Measurements from ENCODE around the gene SDK1.

SDK1 gene

DNA sequence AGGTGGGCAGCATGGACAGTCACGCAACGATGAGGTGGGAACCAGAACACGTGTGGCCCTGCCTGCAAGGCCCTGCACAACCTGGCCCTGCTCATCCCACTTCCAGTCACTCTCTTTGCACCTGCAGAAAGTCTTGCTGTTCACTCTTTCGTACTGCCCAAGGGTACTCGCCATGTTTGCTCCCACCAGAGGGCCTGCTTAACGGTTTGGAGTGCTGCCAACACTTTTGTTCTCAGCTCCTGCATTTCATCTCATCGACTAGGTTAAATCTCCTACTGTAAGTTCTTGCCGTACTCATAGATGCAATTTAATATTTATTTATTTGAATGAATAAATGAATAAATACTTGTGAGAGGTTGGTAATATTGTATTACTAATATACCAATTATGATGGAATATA, 315.3 kb downstream of the SDK1 start:
- no peak for DNase-seq (ENCODE audit: low read depth)
- TF ChIP-seq, protein P1, sequence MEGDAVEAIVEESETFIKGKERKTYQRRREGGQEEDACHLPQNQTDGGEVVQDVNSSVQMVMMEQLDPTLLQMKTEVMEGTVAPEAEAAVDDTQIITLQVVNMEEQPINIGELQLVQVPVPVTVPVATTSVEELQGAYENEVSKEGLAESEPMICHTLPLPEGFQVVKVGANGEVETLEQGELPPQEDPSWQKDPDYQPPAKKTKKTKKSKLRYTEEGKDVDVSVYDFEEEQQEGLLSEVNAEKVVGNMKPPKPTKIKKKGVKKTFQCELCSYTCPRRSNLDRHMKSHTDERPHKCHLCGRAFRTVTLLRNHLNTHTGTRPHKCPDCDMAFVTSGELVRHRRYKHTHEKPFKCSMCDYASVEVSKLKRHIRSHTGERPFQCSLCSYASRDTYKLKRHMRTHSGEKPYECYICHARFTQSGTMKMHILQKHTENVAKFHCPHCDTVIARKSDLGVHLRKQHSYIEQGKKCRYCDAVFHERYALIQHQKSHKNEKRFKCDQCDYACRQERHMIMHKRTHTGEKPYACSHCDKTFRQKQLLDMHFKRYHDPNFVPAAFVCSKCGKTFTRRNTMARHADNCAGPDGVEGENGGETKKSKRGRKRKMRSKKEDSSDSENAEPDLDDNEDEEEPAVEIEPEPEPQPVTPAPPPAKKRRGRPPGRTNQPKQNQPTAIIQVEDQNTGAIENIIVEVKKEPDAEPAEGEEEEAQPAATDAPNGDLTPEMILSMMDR (conservative IDR thresholded peaks at IDR 0.05; ENCODE audit: control insufficient read depth, insufficient read depth, low read depth, low read length): no peak
- H3K4me3 ChIP-seq (ENCODE audit: control insufficient read depth, low read depth, low read length): no peak overlapping the region

DNA sequence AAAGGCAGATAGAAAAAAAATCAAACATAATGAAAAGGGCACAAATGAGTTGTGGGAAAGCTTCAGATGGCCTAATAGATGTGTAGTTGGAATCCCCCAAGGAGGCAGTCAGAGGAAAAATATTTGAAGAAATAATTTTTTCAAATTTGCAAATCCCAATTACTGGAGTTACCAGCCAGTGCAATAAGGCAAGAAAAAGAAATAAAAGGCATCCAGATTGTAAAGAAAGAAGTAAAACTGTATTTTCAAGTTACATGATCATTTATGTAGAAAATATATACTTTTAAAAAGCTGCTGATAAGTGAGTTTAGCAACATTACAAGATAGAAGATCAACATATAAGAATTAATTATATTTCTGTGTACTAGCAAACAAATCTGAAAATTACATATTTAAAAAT, 329.0 kb downstream of the SDK1 start:
- H3K4me3 ChIP-seq (ENCODE audit: control insufficient read depth, low read depth, low read length): no peak overlapping the region
- DNase-seq (ENCODE audit: low read depth): no peak
- TF ChIP-seq, protein P1 (conservative IDR thresholded peaks at IDR 0.05; ENCODE audit: control insufficient read depth, insufficient read depth, low read depth, low read length): no peak

DNA sequence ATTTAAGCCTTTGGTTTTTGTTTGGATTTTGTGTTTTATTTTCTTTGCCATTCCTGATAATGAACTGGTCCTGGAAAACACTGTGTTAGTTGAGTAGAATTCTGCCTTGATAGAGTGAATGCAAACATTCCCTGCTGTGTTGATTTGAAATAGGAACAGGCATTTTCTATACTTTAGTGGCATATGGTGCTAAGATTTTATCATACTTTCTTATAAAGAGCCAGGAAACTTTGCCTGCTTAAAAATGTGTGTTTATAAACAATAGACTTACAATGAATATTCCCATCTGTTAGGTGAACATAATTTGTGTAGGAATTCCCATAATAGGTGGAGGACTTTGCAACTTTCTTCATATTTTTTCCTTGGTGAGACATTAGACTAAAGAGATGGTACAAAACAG, 333.3 kb downstream of the SDK1 start:
- TF ChIP-seq, protein P1 (conservative IDR thresholded peaks at IDR 0.05; ENCODE audit: control insufficient read depth, insufficient read depth, low read depth, low read length): no peak
- H3K4me3 ChIP-seq (ENCODE audit: control insufficient read depth, low read depth, low read length): no peak overlapping the region
- DNase-seq (ENCODE audit: low read depth): no peak

DNA sequence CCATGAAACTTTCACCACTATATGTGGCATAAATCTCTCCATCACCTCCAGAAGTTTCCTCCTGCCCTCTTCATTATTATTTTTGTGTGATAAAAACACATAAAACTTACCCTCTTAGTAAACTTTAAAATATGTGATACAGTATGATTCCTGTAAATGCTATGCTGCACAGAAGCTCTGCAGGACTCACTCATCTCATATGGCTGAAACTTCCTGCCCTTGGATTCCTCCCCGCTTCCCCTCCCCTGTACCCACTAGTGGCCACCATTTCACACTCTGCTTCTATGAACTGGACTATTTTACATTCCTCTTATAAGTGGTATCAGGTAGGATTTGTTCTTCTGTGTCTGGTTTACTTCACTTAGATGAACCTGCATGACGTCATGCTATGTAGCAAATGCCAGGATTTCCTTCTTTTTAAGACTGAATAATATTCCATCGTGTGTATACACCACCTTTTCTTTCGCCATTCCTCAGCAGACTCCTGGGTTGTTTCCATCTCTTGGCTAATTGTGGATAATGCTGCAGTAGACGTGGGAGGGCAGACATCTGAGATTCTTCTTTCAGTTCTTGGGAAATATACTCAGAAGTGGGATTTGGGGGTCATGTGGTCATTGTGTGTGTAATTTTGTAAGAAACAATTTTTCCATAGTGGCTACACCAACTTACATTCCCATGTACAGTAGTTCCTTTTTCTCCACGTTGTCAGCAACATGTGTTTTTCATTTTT, 335.2 kb downstream of the SDK1 start:
- TF ChIP-seq, protein P1 (conservative IDR thresholded peaks at IDR 0.05; ENCODE audit: control insufficient read depth, insufficient read depth, low read depth, low read length): no peak
- H3K4me3 ChIP-seq (ENCODE audit: control insufficient read depth, low read depth, low read length): no peak overlapping the region
- DNase-seq (ENCODE audit: low read depth): peak; percentile 2

DNA sequence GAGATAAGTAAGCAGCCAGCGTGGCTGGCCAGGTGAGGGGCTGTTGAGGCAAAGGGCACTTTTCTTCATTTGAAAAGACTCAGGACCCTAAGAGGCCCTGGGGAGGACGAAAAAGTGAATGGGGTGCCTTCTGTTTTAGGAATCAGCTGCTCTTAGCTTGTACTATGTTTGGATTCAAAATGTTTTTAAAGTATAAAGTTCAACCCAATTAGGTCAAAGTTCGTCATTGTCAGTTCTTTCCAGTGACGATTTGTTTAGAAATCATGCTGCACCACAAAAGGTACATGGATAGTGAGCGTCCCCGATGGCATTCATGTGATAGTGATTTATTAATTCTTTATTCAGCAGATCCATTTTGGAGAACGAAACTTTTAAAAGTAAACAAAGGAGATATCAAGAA, 338.2 kb downstream of the SDK1 start:
- no peak overlapping the region for H3K4me3 ChIP-seq (ENCODE audit: control insufficient read depth, low read depth, low read length)
- TF ChIP-seq, protein P1 (conservative IDR thresholded peaks at IDR 0.05; ENCODE audit: control insufficient read depth, insufficient read depth, low read depth, low read length): no peak
- DNase-seq (ENCODE audit: low read depth): no peak

DNA sequence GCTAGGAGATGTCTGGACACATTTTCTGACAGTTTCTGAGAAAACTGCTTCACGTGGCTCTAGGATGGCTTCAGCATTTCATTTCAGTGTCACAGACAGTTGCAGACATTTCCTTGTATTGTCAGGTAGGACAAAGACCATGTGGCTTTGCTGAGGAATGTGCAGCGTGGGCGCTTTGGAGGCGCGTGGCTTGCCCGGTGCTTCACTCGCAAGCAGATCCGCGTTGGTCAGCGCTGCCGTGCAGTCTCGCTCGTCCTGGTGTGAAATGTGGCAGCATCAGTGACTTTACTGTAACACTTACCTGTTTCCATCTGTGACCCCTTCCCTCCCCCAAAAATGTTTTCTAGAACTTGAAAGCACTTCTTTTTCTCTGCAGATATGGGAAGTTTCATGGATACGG, 340.5 kb downstream of the SDK1 start:
- TF ChIP-seq, protein P1 (conservative IDR thresholded peaks at IDR 0.05; ENCODE audit: control insufficient read depth, insufficient read depth, low read depth, low read length): no peak
- H3K4me3 ChIP-seq (ENCODE audit: control insufficient read depth, low read depth, low read length): no peak overlapping the region
- DNase-seq (ENCODE audit: low read depth): no peak

All from fibroblast of mammary gland (primary cell).